ENCODE results near the gene CRIP3. TPM values are rescaled to one million over a fixed set of nuclear protein-coding genes. Genes with fewer than 3 reads are reported as not detected.
A peak's percentile ranks its signal among the peaks of the same experiment; 100 is the strongest.

CRIP3 gene
- total and polyA plus RNA-seq, 2 of the 13 experiments (the other 11 are each of a cell fraction or from before 2014, with no cell fraction given): 6.3 to 9.3 TPM

DNA sequence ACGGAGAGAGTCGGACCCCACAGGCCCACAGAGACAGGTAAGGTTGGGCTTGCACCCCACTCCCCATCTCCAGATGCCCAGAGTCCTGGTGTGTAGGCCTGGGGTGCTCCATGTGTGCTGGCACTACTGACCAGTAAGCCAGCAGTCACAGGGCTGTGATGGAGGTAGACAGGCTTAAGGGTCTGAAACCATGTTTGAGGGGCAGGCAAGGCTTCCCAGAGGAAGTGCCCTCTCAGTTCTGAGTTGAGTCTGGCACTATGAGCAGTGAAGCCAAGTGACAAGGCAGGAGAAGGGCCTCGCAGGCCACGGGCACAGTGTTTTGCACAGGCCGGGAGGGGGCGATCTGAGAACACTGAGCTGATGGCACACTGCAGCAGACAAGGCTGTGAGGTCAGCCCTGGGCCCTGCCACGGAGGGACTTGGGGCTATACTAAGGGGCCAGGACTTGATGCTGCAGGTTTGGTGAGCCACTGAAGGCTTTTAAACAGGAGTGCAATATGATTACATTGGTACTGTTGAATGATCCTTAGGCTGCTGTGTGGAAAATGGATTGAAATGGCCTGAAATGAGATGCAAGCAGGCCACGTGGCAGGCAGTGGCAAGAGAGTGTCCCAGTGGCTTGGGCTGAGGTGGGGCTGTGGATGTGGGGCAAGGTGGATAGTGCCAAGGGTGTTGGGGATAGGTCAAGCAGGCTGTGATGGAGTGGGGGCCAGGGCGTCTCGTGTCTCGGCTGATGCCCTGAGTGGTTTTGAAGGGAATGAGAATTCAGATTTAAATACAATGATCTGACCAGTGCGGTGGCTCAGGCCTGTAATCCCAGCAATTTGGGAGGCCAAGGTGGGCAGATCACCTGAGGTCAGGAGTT is 45.1 kb downstream of the CRIP3 start (continued):
- TF ChIP-seq HINFP (CRISPR knock-in tag; IDR thresholded peaks at IDR 0.05; ENCODE audit: low read depth): peak; percentile 76; the same call in 1 of the 2 replicates
- TF ChIP-seq HDAC1 (CRISPR knock-in tag; IDR thresholded peaks at IDR 0.05): no peak; the same call in 1 of the 2 replicates
- TF ChIP-seq ZFYVE20 (CRISPR knock-in tag; IDR thresholded peaks at IDR 0.05; ENCODE audit: borderline replicate concordance, low read depth): no peak
- no peak; the same call in 1 of the 2 replicates for TF ChIP-seq MEIS2 (CRISPR knock-in tag; IDR thresholded peaks at IDR 0.05)
- peak; percentile 61 for TF ChIP-seq ZFY (CRISPR knock-in tag; IDR thresholded peaks at IDR 0.05)
- TF ChIP-seq POLR2AphosphoS2 (IDR thresholded peaks at IDR 0.05; ENCODE audit: low read depth, low read length): no peak
- TF ChIP-seq ZNF142 (CRISPR knock-in tag; IDR thresholded peaks at IDR 0.05): no peak
- TF ChIP-seq ZSCAN30 (CRISPR knock-in tag; IDR thresholded peaks at IDR 0.05): no peak
- TF ChIP-seq PREB (CRISPR knock-in tag; IDR thresholded peaks at IDR 0.05): no peak
- peak; percentile 72; the same call in 1 of the 2 replicates for TF ChIP-seq ZNF747 (CRISPR knock-in tag; IDR thresholded peaks at IDR 0.05; ENCODE audit: borderline replicate concordance)
- TF ChIP-seq BRF2 (CRISPR knock-in tag; IDR thresholded peaks at IDR 0.05): no peak
- TF ChIP-seq ZEB1 (IDR thresholded peaks at IDR 0.05; ENCODE audit: insufficient replicate concordance, low read depth): no peak
- 0 out of 2 replicates have a peak, but pooled peaks have one; percentile 29 for TF ChIP-seq ZNF451 (CRISPR knock-in tag; IDR thresholded peaks at IDR 0.05)
- TF ChIP-seq MIXL1 (CRISPR knock-in tag; IDR thresholded peaks at IDR 0.05): peak; percentile 63; the same call in 1 of the 2 replicates
- 0 out of 2 replicates have a peak, but pooled peaks have one; percentile 38 for TF ChIP-seq IRX3 (CRISPR knock-in tag; IDR thresholded peaks at IDR 0.05; ENCODE audit: borderline replicate concordance, low read depth)
- peak; percentile 70; the same call in 1 of the 2 replicates for TF ChIP-seq THAP11 (CRISPR knock-in tag; IDR thresholded peaks at IDR 0.05)
- TF ChIP-seq SMAD1 (CRISPR knock-in tag; IDR thresholded peaks at IDR 0.05; ENCODE audit: borderline replicate concordance, low read depth): peak; percentile 76; the same call in 1 of the 2 replicates
- no peak for TF ChIP-seq TBP (CRISPR knock-in tag; IDR thresholded peaks at IDR 0.05)
